ENCODE measurements around the gene ERBB4. TPM values are rescaled to one million over a fixed set of nuclear protein-coding genes. Genes with fewer than 3 reads are reported as not detected.
"Not testable (repeated sequence)": the region's sequence is repeated elsewhere in the genome, so short reads cannot be mapped to it uniquely, and the experiment has no call there.

The ERBB4 gene
- total RNA-seq, 4 donors from 2014 or later: 0.09 to 0.67 TPM; not detected in 2

DNA sequence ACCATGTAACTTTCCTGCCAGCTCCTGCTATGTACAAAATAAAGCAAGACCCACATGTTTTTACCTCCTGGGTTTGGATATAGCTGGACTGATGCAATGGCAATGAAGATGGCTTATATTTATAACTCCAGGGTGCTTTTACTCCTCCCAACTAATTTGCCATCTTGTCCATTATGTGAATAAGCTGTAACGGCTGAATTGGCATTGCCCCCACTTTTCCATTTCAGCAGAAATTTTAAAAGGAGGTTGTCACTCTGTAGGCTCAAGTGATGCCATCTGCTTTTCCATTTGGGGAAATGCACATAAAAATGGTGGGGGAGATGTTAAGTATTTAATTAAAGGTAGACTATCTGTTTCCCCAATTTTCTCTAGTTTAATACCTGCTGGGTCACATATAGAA, 345.5 kb downstream of the ERBB4 start:
- Histone ChIP-seq H3K4me3 (no peak overlapping the region), H3K9me3 (no peaks in the 10 kb centered on the region), H3K4me1 (no peaks in the 10 kb centered on the region), H3K27ac (no peak overlapping the region), H3K36me3 (no peaks in the 10 kb centered on the region), H3K27me3 (no peaks in the 10 kb centered on the region)
- no peak for TF ChIP-seq POLR2A (IDR thresholded peaks at IDR 0.05)
- TF ChIP-seq, protein P1, sequence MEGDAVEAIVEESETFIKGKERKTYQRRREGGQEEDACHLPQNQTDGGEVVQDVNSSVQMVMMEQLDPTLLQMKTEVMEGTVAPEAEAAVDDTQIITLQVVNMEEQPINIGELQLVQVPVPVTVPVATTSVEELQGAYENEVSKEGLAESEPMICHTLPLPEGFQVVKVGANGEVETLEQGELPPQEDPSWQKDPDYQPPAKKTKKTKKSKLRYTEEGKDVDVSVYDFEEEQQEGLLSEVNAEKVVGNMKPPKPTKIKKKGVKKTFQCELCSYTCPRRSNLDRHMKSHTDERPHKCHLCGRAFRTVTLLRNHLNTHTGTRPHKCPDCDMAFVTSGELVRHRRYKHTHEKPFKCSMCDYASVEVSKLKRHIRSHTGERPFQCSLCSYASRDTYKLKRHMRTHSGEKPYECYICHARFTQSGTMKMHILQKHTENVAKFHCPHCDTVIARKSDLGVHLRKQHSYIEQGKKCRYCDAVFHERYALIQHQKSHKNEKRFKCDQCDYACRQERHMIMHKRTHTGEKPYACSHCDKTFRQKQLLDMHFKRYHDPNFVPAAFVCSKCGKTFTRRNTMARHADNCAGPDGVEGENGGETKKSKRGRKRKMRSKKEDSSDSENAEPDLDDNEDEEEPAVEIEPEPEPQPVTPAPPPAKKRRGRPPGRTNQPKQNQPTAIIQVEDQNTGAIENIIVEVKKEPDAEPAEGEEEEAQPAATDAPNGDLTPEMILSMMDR (IDR thresholded peaks at IDR 0.05): no peak
- DNase-seq: no peak

- H3K27me3 ChIP-seq, DNase-seq, H3K4me3 ChIP-seq, H3K36me3 ChIP-seq, H3K27ac ChIP-seq, H3K9me3 ChIP-seq, H3K4me1 ChIP-seq: not testable (repeated sequence)
Observed at GRCh38 chr2:212191438-212191837, 347.2 kb downstream of the ERBB4 start.

- TF ChIP-seq, protein P1 (IDR thresholded peaks at IDR 0.05): no peak
- no peak for TF ChIP-seq POLR2A (IDR thresholded peaks at IDR 0.05)
- Histone ChIP-seq H3K36me3 (no peaks in the 10 kb centered on the region), H3K4me1 (no peaks in the 10 kb centered on the region), H3K27me3 (no peaks in the 10 kb centered on the region), H3K9me3 (no peaks in the 10 kb centered on the region), H3K27ac (no peak overlapping the region), H3K4me3 (no peak overlapping the region)
- no peak for DNase-seq
Observed at GRCh38 chr2:212186166-212186565, 352.4 kb downstream of the ERBB4 start.

DNA sequence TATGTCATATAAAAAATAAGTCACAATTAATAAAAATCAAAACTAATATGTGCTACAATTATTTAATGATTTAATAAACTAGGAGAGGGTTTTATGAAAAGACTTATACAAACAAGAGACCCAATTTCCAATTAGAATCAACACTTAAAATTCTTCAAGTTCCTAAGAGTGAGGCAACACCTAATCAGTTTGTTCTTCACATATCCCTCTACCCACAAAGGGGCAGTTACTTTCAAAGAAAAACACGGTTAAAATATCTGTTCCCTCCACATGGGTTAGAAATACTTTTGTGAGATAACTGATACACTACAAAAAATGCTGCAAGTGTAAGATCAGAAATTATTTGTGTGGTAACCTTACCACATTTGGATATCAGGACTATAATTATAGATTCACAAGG, 357.0 kb downstream of the ERBB4 start:
- DNase-seq: no peak
- TF ChIP-seq, protein P1 (IDR thresholded peaks at IDR 0.05): no peak
- TF ChIP-seq POLR2A (IDR thresholded peaks at IDR 0.05): no peak
- Histone ChIP-seq H3K9me3 (no peaks in the 10 kb centered on the region), H3K27me3 (no peaks in the 10 kb centered on the region), H3K4me1 (no peaks in the 10 kb centered on the region), H3K4me3 (no peak overlapping the region), H3K36me3 (no peaks in the 10 kb centered on the region), H3K27ac (no peak overlapping the region)

GRCh38 chr2:212180408-212181083, 358.1 kb downstream of the ERBB4 start:
- no peaks in the 10 kb centered on the region for H3K9me3 ChIP-seq
- H3K27me3 ChIP-seq: no peaks in the 10 kb centered on the region
- DNase-seq: no peak

GRCh38 chr2:212177724-212178123, 360.9 kb downstream of the ERBB4 start:
- no peak for DNase-seq
- H3K36me3 ChIP-seq: no peaks in the 10 kb centered on the region
- H3K4me1 ChIP-seq: no peaks in the 10 kb centered on the region
- no peaks in the 10 kb centered on the region for H3K27me3 ChIP-seq
- no peak for TF ChIP-seq POLR2A (IDR thresholded peaks at IDR 0.05)
- TF ChIP-seq, protein P1 (IDR thresholded peaks at IDR 0.05): no peak
- H3K4me3 ChIP-seq: no peak overlapping the region
- no peak overlapping the region for H3K27ac ChIP-seq
- no peaks in the 10 kb centered on the region for H3K9me3 ChIP-seq

More at GRCh38 chr2:212180408-212181083, 358.1 kb downstream of the ERBB4 start:
- no peak overlapping the region for H3K27ac ChIP-seq
- no peaks in the 10 kb centered on the region for H3K36me3 ChIP-seq
- H3K4me1 ChIP-seq: no peaks in the 10 kb centered on the region
- TF ChIP-seq, protein P1 (IDR thresholded peaks at IDR 0.05): no peak
- TF ChIP-seq POLR2A (IDR thresholded peaks at IDR 0.05): no peak
- H3K4me3 ChIP-seq: no peak overlapping the region

Measured in Peyer's patch (tissue), 4 donors.